Spleen (tissue), 11 donors: ENCODE measurements around the gene PRKG1. TPM values are rescaled to one million over a fixed set of nuclear protein-coding genes. Genes with fewer than 3 reads are reported as not detected.

Experiments
- DNase-seq: peaks from one replicate; pipeline ENCODE4 v3.0.0-alpha.2; 2020
- H3K27ac ChIP-seq, 8 donors: fragments of 200-600 bp; sonication (generic) in 7 of 8; 1 replicate in 4 of 8; 2 replicates in 4 of 8; pipeline versions ENCODE4 v1.5.0 to v1.8.0; 2016 to 2021; ENCODE audit warnings: inconsistent platforms in 4 of 8, mild to moderate bottlenecking in 4 of 8, moderate library complexity in 1 of 8
- H3K27me3 ChIP-seq, 7 donors: fragments of 200-600 bp; sonication (generic) in 6 of 7; replicated peaks in 1 of 7; 1 replicate in 4 of 7; 2 replicates in 3 of 7; pipeline versions ENCODE4 v1.5.0 to v1.8.0; 2016 to 2021; ENCODE audit warnings: inconsistent platforms in 3 of 7, mild to moderate bottlenecking in 1 of 7
- H3K36me3 ChIP-seq, 6 donors: fragments of 200-600 bp; sonication (generic) in 5 of 6; 1 replicate in 4 of 6; 2 replicates in 2 of 6; pipeline versions ENCODE4 v1.5.0 to v1.8.0; 2016 to 2021; ENCODE audit warnings: inconsistent platforms in 2 of 6
- H3K4me1 ChIP-seq, 6 donors: fragments of 200-600 bp; sonication (generic) in 5 of 6; 1 replicate in 3 of 6; 2 replicates in 3 of 6; pipeline versions ENCODE4 v1.5.0 to v1.8.0; 2016 to 2021; ENCODE audit warnings: inconsistent platforms in 3 of 6
- H3K4me3 ChIP-seq, 8 donors: fragments of 200-600 bp; sonication (generic) in 7 of 8; 1 replicate in 4 of 8; 2 replicates in 4 of 8; pipeline versions ENCODE4 v1.5.0 to v1.8.0; 2016 to 2021; ENCODE audit warnings: inconsistent platforms in 4 of 8, mild to moderate bottlenecking in 4 of 8, moderate library complexity in 2 of 8
- H3K9me3 ChIP-seq, 8 donors: fragments of 200-600 bp; sonication (generic) in 7 of 8; 1 replicate in 4 of 8; 2 replicates in 4 of 8; pipeline versions ENCODE4 v1.5.0 to v1.8.0; 2016 to 2021; ENCODE audit warnings: inconsistent platforms in 4 of 8
- CTCF ChIP-seq, 11 experiments: fragments of 200-600 bp in 7 of 11; fragments of 450-650 bp in 4 of 11; sonication (generic) in 4 of 11; IDR thresholded peaks in 8 of 11; conservative IDR thresholded peaks in 3 of 11; 1 replicate in 7 of 11; 2 replicates in 4 of 11; pipeline versions ENCODE4 v1.4.0 to v1.8.0; 2016 to 2021; ENCODE audit warnings: antibody characterized with exemption in 11 of 11, inconsistent platforms in 4 of 11, mild to moderate bottlenecking in 1 of 11
- POLR2A ChIP-seq, 3 donors: fragments of 450-650 bp; IDR thresholded peaks; one replicate each; pipeline ENCODE4 v1.5.1; 2017; ENCODE audit warnings: antibody characterized with exemption in 3 of 3, mild to moderate bottlenecking in 1 of 3
- POLR2AphosphoS5 ChIP-seq, 3 donors: sonication (generic); formaldehyde crosslinking; IDR thresholded peaks; one replicate each; pipeline ENCODE4 v1.5.1; 2017; ENCODE audit warnings: antibody characterized with exemption in 3 of 3
- WGBS, 5 donors: extraction: QIAGEN DNeasy Blood & Tissue Kit in 3 of 5; methylation state at CpG; one replicate each; pipeline versions ENCODE4 v1.1.5 to v1.1.7; 2013 to 2018; 5-methylcytosine and 5-hydroxymethylcytosine counted together
- intact Hi-C: fragments of 100-400 bp; cut with DNase I; formaldehyde crosslinking; loops from one replicate; pipeline ENCODE4 v1.15.0; 2023; ENCODE audit warnings: low total_unique reads
- polyA plus RNA-seq, 3 donors: library from polyadenylated mRNA; stranded (reverse); fragments of 200-250 nt; gene quantifications; one replicate each; pipeline ENCODE4 v1.2.1, GENCODE V29; 2013
- total RNA-seq, 7 donors: library from RNA; depleted of rRNA in 3 of 7; stranded (reverse); fragments of >200 nt in 3 of 7; fragmentation: NEBNext Ultra II Directional in 4 of 7; extraction: Animal tissue kit (Norgen Biotek cat#: 25700) in 4 of 7; gene quantifications; one replicate each; pipeline versions ENCODE4 v1.1.0 to v1.2.1, GENCODE V29; 2016 to 2021
- donor health status: healthy with polysubstance abuse.
- donor health status: DM: no; HTN: no; CAD: no; lungs with moderate emphysema.
- donor health status: DM: no; HTN: no; CAD: no.
- donor health status: Bipolar disorder and iron deficiency.
- donor health status: healthy.
- donor health status: DM: no; HTN: no; CAD: no.
- donor health status: DM: yes; HTN: yes; CAD: no.

PRKG1 gene
- total and polyA plus RNA-seq, 10 donors, result 0.65 to 10.5 (median 7.2) TPM

GRCh38 chr10:51072210-51072609, 2.1 kb upstream of the PRKG1 start:
- H3K27ac ChIP-seq, result no peak overlapping the region
- H3K27me3 ChIP-seq, result peaks cover 0 to 54% (median 31%) of the 10 kb centered on the region in 7 donors
- TF ChIP-seq POLR2AphosphoS5 (IDR thresholded peaks at IDR 0.05) (no peak), CTCF (IDR thresholded peaks at IDR 0.05 in 8 of 11, conservative IDR thresholded peaks at IDR 0.05 in 3 of 11) (no peak), POLR2A (IDR thresholded peaks at IDR 0.05) (no peak)
- H3K9me3 ChIP-seq, result no peaks in the 10 kb centered on the region
- intact Hi-C loops, result loop anchor here (5.0 kb wide), 1 partner anchor 1145 kb away; no protein-coding TSS in a partner anchor
- no peaks in the 10 kb centered on the region for H3K36me3 ChIP-seq
- peaks cover 0 to 28% (median 15%) of the 10 kb centered on the region in 6 donors for H3K4me1 ChIP-seq
- no peak for DNase-seq
- no peak overlapping the region for H3K4me3 ChIP-seq

GRCh38 chr10:51072921-51073434, 1.3 kb upstream of the PRKG1 start:
- intact Hi-C loops, result loop anchor here (5.0 kb wide), 1 partner anchor 1144 kb away; no protein-coding TSS in a partner anchor
- Histone ChIP-seq H3K27me3 (peaks cover 0 to 62% (median 31%) of the 10 kb centered on the region in 7 donors), H3K4me3 (peak overlapping the region in 2 of 8 donors; percentile 40 to 63), H3K27ac (peak overlapping the region in 1 of 8 donors; percentile 69), H3K4me1 (peaks cover 0 to 28% (median 15%) of the 10 kb centered on the region in 6 donors), H3K36me3 (no peaks in the 10 kb centered on the region), H3K9me3 (no peaks in the 10 kb centered on the region)
- no peak for DNase-seq
- TF ChIP-seq POLR2A (IDR thresholded peaks at IDR 0.05) (no peak), CTCF (IDR thresholded peaks at IDR 0.05 in 8 of 11, conservative IDR thresholded peaks at IDR 0.05 in 3 of 11) (no peak), POLR2AphosphoS5 (IDR thresholded peaks at IDR 0.05) (no peak)
- 77 to 91% (median 86%) methylated on average over 5 of the region's 5 CpGs for WGBS, 5 donors

GRCh38 chr10:51073453-51074237, 642 bp upstream of the PRKG1 start:
- intact Hi-C loops, result loop anchor here (5.0 kb wide), 1 partner anchor 1144 kb away; no protein-coding TSS in a partner anchor
- 6 to 15% (median 8%) methylated on average over 20 to 50 of the region's 50 CpGs for WGBS, 5 donors
- Histone ChIP-seq H3K9me3 (no peaks in the 10 kb centered on the region), H3K4me1 (peaks cover 0 to 28% (median 15%) of the 10 kb centered on the region in 6 donors), H3K4me3 (peak overlapping the region; percentile 11 to 63 (median 44)), H3K27me3 (peaks cover 0 to 63% (median 31%) of the 10 kb centered on the region in 7 donors), H3K27ac (peak overlapping the region in 7 of 8 donors; percentile 44 to 75 (median 67)), H3K36me3 (no peaks in the 10 kb centered on the region)
- peak; percentile 68 for DNase-seq
- TF ChIP-seq POLR2A (IDR thresholded peaks at IDR 0.05), result no peak
- TF ChIP-seq CTCF (IDR thresholded peaks at IDR 0.05 in 8 of 11, conservative IDR thresholded peaks at IDR 0.05 in 3 of 11), result no peak
- no peak for TF ChIP-seq POLR2AphosphoS5 (IDR thresholded peaks at IDR 0.05)
